Effector memory CD8-positive, alpha-beta T cell (primary cell): Measurements from ENCODE around the gene ZNF646.

Source experiments
- ATAC-seq: fragments of 150-1000 bp; cut with Tn5 transposase; replicated peaks from 2 replicates; pipeline ENCODE4 v1.10.0; 2021; ENCODE audit warnings: mild to moderate bottlenecking, moderate library complexity
- DNase-seq, 3 experiments: peaks; one replicate each; pipeline ENCODE4 v3.0.0; 2021
- H3K27ac Mint-ChIP-seq, 2 donors: one replicate each; pipeline ENCODE4 v1.8.0; 2022; ENCODE audit warnings: mild to moderate bottlenecking in 2 of 2, mixed read lengths in 2 of 2, moderate library complexity in 2 of 2
- H3K27me3 Mint-ChIP-seq, 2 donors: one replicate each; pipeline ENCODE4 v1.8.0; 2022; ENCODE audit warnings: mixed read lengths in 2 of 2
- H3K36me3 Mint-ChIP-seq: one replicate; pipeline ENCODE4 v1.8.0; 2022; ENCODE audit warnings: mild to moderate bottlenecking, moderate library complexity, mixed read lengths; ENCODE audit not compliant: insufficient read depth
- H3K4me1 Mint-ChIP-seq, 2 donors: one replicate each; pipeline ENCODE4 v1.8.0; 2022; ENCODE audit warnings: low read depth in 2 of 2, mixed read lengths in 2 of 2
- H3K4me3 Mint-ChIP-seq, 2 donors: one replicate each; pipeline ENCODE4 v1.8.0; 2022; ENCODE audit warnings: mild to moderate bottlenecking in 2 of 2, mixed read lengths in 2 of 2, moderate library complexity in 2 of 2
- H3K9me3 Mint-ChIP-seq, 2 donors: one replicate each; pipeline ENCODE4 v1.8.0; 2022; ENCODE audit warnings: mixed read lengths in 2 of 2

ZNF646 gene

GRCh38 chr16:31052114-31052513 lies 22.1 kb upstream of the ZNF646 start:
- H3K4me1 Mint-ChIP-seq, result peaks cover 3 to 6% of the 10 kb centered on the region in 2 donors
- DNase-seq (no peak), ATAC-seq (no peak)
- peaks cover 15% of the 10 kb centered on the region for H3K36me3 Mint-ChIP-seq
- no peaks in the 10 kb centered on the region for H3K27me3 Mint-ChIP-seq
- H3K4me3 Mint-ChIP-seq, result no peak overlapping the region
- H3K9me3 Mint-ChIP-seq, result no peaks in the 10 kb centered on the region
- H3K27ac Mint-ChIP-seq, result peak overlapping the region in 1 of 2 donors; percentile 56

- Mint-ChIP-seq H3K9me3 (no peaks in the 10 kb centered on the region), H3K27me3 (no peaks in the 10 kb centered on the region), H3K4me1 (peaks cover 3 to 8% of the 10 kb centered on the region in 2 donors), H3K4me3 (no peak overlapping the region), H3K36me3 (peaks cover 31% of the 10 kb centered on the region), H3K27ac (peak overlapping the region in 1 of 2 donors; percentile 26)
- DNase-seq (no peak), ATAC-seq (no peak)
Observed at GRCh38 chr16:31055613-31056012, 18.6 kb upstream of the ZNF646 start.

GRCh38 chr16:31061126-31061812 lies 13.0 kb upstream of the ZNF646 start:
- Mint-ChIP-seq H3K4me1 (peaks cover 32 to 38% of the 10 kb centered on the region in 2 donors), H3K4me3 (peak overlapping the region; percentile 41 to 54), H3K9me3 (no peaks in the 10 kb centered on the region), H3K27ac (peak overlapping the region in 1 of 2 donors; percentile 41), H3K36me3 (peaks cover 51% of the 10 kb centered on the region), H3K27me3 (no peaks in the 10 kb centered on the region)
- ATAC-seq (no peak), DNase-seq (no peak)

- Mint-ChIP-seq H3K4me3 (peak overlapping the region; percentile 89 to 90), H3K27me3 (no peaks in the 10 kb centered on the region), H3K9me3 (no peaks in the 10 kb centered on the region), H3K27ac (peak overlapping the region in 1 of 2 donors; percentile 41), H3K4me1 (peaks cover 34 to 39% of the 10 kb centered on the region in 2 donors), H3K36me3 (peaks cover 47% of the 10 kb centered on the region)
- ATAC-seq (no peak), DNase-seq (no peak)
Observed at GRCh38 chr16:31061813-31062440, 12.3 kb upstream of the ZNF646 start.

- Mint-ChIP-seq H3K4me3 (peak overlapping the region; percentile 89 to 90), H3K27ac (peak overlapping the region; percentile 89 to 95)
Observed at GRCh38 chr16:31063495-31063842, 10.8 kb upstream of the ZNF646 start.

GRCh38 chr16:31063843-31064611 lies 10.2 kb upstream of the ZNF646 start:
- peak overlapping the region; percentile 89 to 95 for H3K27ac Mint-ChIP-seq
- H3K9me3 Mint-ChIP-seq, result no peaks in the 10 kb centered on the region
- peak overlapping the region; percentile 89 to 90 for H3K4me3 Mint-ChIP-seq
- H3K36me3 Mint-ChIP-seq, result peaks cover 40% of the 10 kb centered on the region
- H3K4me1 Mint-ChIP-seq, result peaks cover 39 to 42% of the 10 kb centered on the region in 2 donors
- DNase-seq (peak; percentile 32 to 42 (median 41)), ATAC-seq (peak; percentile 84)
- H3K27me3 Mint-ChIP-seq, result no peaks in the 10 kb centered on the region

More at GRCh38 chr16:31063495-31063842, 10.8 kb upstream of the ZNF646 start:
- DNase-seq (no peak), ATAC-seq (no peak)
- Mint-ChIP-seq H3K4me1 (peaks cover 34 to 42% of the 10 kb centered on the region in 2 donors), H3K9me3 (no peaks in the 10 kb centered on the region), H3K36me3 (peaks cover 41% of the 10 kb centered on the region), H3K27me3 (no peaks in the 10 kb centered on the region)

GRCh38 chr16:31064882-31065461 lies 9.2 kb upstream of the ZNF646 start:
- Mint-ChIP-seq H3K9me3 (no peaks in the 10 kb centered on the region), H3K4me3 (peak overlapping the region; percentile 89 to 90), H3K27ac (peak overlapping the region; percentile 89 to 95), H3K27me3 (no peaks in the 10 kb centered on the region), H3K4me1 (peaks cover 44 to 46% of the 10 kb centered on the region in 2 donors), H3K36me3 (peaks cover 37% of the 10 kb centered on the region)
- ATAC-seq, result no peak
- no peak for DNase-seq

- Mint-ChIP-seq H3K27me3 (no peaks in the 10 kb centered on the region), H3K27ac (peak overlapping the region in 1 of 2 donors; percentile 39), H3K4me3 (no peak overlapping the region), H3K36me3 (peaks cover 25% of the 10 kb centered on the region), H3K9me3 (no peaks in the 10 kb centered on the region), H3K4me1 (peaks cover 47 to 53% of the 10 kb centered on the region in 2 donors)
- ATAC-seq (no peak), DNase-seq (no peak)
Observed at GRCh38 chr16:31067342-31067741, 6.9 kb upstream of the ZNF646 start.

- Mint-ChIP-seq H3K36me3 (peaks cover 15% of the 10 kb centered on the region), H3K9me3 (no peaks in the 10 kb centered on the region)
- DNase-seq, result no peak
Observed at GRCh38 chr16:31071861-31072260, 2.4 kb upstream of the ZNF646 start.

GRCh38 chr16:31072540-31073141 lies 1.6 kb upstream of the ZNF646 start:
- peaks cover 20% of the 10 kb centered on the region for H3K36me3 Mint-ChIP-seq
- DNase-seq (peak in 1 of 3 experiments; percentile 16), ATAC-seq (no peak)
- H3K27me3 Mint-ChIP-seq, result no peaks in the 10 kb centered on the region
- H3K27ac Mint-ChIP-seq, result peak overlapping the region; percentile 90 to 96
- H3K4me1 Mint-ChIP-seq, result peaks cover 32 to 38% of the 10 kb centered on the region in 2 donors
- peak overlapping the region; percentile 78 to 94 for H3K4me3 Mint-ChIP-seq
- no peaks in the 10 kb centered on the region for H3K9me3 Mint-ChIP-seq

More at GRCh38 chr16:31071861-31072260, 2.4 kb upstream of the ZNF646 start:
- ATAC-seq, result no peak
- Mint-ChIP-seq H3K4me1 (peaks cover 31 to 38% of the 10 kb centered on the region in 2 donors), H3K4me3 (peak overlapping the region; percentile 78 to 94), H3K27me3 (no peaks in the 10 kb centered on the region), H3K27ac (peak overlapping the region; percentile 90 to 96)

GRCh38 chr16:31073142-31073969 lies 866 bp upstream of the ZNF646 start:
- Mint-ChIP-seq H3K27ac (peak overlapping the region; percentile 90 to 96), H3K9me3 (no peaks in the 10 kb centered on the region), H3K4me3 (peak overlapping the region; percentile 78 to 94), H3K36me3 (peaks cover 26% of the 10 kb centered on the region), H3K27me3 (no peaks in the 10 kb centered on the region), H3K4me1 (peaks cover 33 to 45% of the 10 kb centered on the region in 2 donors)
- ATAC-seq, result peak; percentile 53
- DNase-seq, result peak; percentile 75 to 85 (median 78)

GRCh38 chr16:31074814-31075183 lies 577 bp downstream of the ZNF646 start:
- ATAC-seq (no peak), DNase-seq (no peak)
- Mint-ChIP-seq H3K4me3 (peak overlapping the region; percentile 78 to 94), H3K36me3 (peaks cover 35% of the 10 kb centered on the region), H3K4me1 (peaks cover 38% of the 10 kb centered on the region in 2 donors), H3K9me3 (no peaks in the 10 kb centered on the region), H3K27me3 (no peaks in the 10 kb centered on the region), H3K27ac (peak overlapping the region; percentile 90 to 96)
